Fibroblast of pulmonary artery (primary cell): Measurements from ENCODE around the gene TUBB4A.

ENCODE experiments used
- DNase-seq: peaks from one replicate; pipeline ENCODE4 v3.0.0-alpha.2; 2010; ENCODE audit warnings: low read depth
- H3K4me3 ChIP-seq: replicated peaks from 2 replicates; pipeline ENCODE4 v1.5.1; 2011; ENCODE audit warnings: low read depth, mild to moderate bottlenecking, control low read depth, low read length, moderate library complexity
- CTCF ChIP-seq: IDR thresholded peaks from 2 replicates; pipeline ENCODE4 v1.5.1; 2011; ENCODE audit warnings: mild to moderate bottlenecking, control low read depth, low read length, inconsistent platforms; ENCODE audit errors: missing control alignments

TUBB4A gene

DNA sequence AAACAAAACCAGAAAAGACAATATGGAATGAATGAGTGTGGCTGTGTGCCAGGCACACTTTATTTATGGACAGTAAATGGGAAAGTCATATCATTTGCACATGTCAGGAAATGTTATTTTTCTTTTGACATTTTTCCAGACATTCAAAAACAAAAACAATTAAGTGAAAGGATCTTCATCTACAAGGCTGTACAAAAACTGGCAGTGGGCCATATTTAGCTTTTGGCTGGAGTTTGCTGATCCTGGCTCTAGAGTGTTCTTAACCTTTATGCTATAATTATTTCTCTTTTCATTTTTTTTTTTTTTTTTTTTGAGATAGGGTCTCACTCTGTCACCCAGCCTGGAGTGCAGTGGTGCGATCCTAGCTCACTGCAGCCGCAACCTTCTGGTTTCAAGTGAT lies 22.2 kb upstream of the TUBB4A start:
- TF ChIP-seq CTCF, result no peak

GRCh38 chr19:6522712-6523111 lies 20.6 kb upstream of the TUBB4A start:
- no peak for DNase-seq
- no peak for TF ChIP-seq CTCF
- no peak overlapping the region for H3K4me3 ChIP-seq

More for the DNA sequence above, 22.2 kb upstream of the TUBB4A start:
- no peak overlapping the region for H3K4me3 ChIP-seq
- no peak for DNase-seq

DNA sequence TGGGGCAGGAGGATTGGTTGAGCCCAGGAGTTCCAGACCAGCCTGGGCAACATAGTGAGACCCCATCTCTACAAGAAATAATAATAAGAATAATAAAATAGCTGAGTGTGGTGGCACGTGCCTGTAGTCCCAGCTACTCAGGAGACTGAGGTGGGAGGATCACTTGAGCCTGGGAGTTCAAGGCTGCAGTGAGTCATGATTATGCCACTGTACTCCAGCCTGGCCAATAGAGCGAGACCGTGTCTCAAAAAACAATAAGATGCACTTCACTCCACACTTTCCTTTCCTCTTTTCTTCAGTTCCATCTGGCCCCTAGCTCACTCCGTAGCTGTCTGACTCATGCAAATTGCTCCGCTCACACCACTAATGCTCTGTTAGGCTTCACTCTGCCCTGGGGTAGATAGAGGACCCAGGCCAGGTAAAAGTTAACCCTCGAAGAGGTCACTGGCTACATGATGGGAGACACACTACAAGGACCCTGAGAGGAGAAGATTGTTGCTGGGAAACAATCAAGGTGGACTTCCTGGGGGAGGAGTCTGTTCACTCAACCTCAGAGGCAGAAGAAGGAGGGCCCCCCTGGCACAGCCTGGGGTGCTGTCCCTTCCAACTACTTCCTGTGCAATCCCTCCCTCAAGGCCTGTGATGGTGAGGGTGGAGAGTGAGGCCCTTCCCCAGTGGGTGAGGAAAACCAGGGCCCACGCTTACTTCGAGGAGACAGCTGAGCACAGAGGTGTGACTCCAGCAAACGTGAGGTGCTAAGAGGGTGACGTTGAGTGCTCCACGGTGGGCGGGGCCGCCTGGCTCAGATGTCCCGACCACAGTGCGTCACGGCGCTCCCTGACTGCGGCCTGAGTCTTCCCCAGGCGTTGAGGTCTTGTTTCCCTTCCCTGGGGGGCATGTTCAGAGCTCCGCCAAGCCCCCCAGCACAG lies 19.9 kb upstream of the TUBB4A start:
- H3K4me3 ChIP-seq, result no peak overlapping the region
- no peak for TF ChIP-seq CTCF
- DNase-seq, result peak; percentile 36

DNA sequence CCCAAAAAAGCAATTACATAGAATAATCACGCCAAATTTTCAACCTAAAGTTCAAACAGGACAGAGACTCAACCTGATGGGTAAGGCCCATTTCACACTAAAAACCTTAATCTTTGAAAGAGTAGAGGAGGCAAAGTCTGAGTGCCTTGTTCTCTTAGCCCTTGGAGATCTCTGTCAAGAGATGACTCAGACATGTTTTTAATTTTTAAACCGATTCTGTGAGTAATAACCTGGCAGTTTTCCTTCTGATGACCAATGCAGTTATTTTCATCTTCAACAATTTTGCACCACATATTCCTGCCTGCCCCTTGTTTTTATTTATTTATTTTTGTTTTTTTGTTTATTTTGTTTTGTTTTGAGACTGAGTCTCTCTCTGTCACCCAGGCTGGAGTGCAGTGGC lies 17.2 kb upstream of the TUBB4A start:
- peak; percentile 74 for DNase-seq
- no peak overlapping the region for H3K4me3 ChIP-seq
- no peak for TF ChIP-seq CTCF

GRCh38 chr19:6518145-6518911 lies 16.2 kb upstream of the TUBB4A start:
- H3K4me3 ChIP-seq, result no peak overlapping the region
- no peak for DNase-seq
- no peak for TF ChIP-seq CTCF

GRCh38 chr19:6516659-6517291 lies 14.7 kb upstream of the TUBB4A start:
- H3K4me3 ChIP-seq, result peak overlapping the region; percentile 66
- TF ChIP-seq CTCF, result peak; percentile 87
- DNase-seq, result peak; percentile 84
